Inflammatory macrophage treated with lipopolysaccharide for 1 hour (primary cell): ENCODE results near the gene SCLT1.

ENCODE experiments used
- DNase-seq, 2 donors: peaks; one replicate each; pipeline ENCODE4 v3.0.0-alpha.2; 2020 to 2022

SCLT1 gene

DNA sequence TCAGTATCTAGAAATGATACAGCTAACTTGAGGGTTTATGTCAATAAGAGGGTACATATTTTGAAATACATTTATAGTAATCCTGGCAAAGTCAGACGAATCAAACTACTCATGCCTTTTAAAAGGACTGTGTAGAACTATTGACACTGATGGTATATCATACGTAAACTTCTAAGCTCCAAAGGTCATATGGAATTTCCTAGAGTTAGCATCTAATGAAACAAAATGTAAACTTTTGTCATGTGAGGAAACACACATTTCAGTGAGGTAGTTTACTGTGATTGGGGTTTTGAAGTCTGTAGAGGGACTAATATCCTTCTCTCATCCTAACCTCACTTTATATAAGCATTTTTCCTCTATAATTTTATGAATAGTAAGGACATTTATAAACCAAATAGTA is 138.4 kb downstream of the SCLT1 start:
- DNase-seq = no peak

DNA sequence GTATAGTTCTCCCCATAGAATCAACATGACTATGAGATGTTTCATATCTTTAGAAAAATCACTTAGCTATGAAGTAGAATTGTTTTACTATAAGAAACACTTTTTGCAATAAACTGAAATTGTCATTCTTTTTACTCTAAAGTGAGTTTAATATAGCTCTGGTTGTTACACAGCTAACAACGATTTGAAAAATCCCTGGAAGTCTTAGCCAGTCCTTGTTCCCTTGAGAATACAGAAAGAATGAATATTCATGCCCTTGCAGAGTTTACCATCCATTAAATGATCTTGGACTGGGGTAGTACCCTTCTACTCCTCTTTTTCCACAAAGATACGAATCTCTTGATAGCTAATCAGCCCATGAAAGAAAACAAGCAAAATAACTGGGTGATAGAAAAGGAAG is 142.0 kb downstream of the SCLT1 start:
- no peak for DNase-seq

DNA sequence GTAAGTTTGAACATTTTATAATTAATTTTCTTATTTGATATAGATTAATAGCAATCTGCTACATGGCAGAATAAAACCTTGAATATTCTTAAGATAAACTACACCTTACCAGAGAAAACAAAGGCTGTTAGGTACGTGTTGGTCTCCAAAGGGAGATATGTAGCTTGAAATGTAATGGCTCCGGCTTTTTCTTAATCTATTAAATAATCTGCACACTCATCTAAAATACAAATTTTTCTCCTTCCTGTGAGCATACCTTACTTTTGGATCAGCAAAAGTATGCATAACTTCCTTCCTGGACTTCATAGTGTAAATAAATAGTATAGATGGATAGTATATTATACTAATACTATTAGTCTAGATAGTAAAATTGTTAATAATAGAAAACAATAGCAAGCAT is 142.5 kb downstream of the SCLT1 start:
- no peak for DNase-seq

DNA sequence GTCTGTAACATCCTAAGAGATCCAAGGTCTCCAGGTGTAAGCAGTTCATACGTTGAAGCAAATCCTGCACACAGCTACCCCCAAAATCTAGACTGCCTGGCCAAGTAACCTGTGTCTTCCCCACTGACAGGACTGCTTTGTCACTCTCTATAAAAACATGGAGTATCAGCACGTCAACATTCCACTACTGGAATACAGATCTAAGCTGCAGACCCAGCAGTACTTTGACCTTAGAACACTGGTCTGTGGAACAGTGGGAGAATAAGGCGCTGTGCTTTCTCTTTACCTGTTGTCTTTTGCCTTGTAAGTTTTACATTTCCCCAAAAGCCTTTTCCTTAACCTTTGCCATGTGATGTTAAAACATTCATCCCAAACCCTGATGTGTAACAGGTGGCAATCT is 146.4 kb downstream of the SCLT1 start:
- DNase-seq = no peak

DNA sequence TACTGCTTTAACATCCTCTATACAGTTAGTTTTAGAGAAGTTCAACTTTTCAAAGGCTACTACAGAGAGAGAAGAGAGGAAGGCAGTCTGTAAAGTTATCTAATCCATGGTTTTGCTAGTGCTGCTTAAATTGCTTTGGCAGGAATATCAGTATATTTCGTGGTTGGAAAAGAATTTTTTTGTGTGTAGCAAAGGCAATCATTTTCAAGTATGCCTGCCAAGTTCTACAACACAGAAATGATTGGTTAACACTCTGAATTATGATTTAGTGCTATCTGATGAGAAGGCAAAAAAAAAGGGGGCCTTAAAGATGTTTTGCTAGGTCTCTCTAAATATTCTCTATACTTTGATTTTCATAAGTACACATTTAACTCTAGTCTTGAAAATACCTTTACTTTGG is 150.7 kb downstream of the SCLT1 start:
- DNase-seq = no peak

DNA sequence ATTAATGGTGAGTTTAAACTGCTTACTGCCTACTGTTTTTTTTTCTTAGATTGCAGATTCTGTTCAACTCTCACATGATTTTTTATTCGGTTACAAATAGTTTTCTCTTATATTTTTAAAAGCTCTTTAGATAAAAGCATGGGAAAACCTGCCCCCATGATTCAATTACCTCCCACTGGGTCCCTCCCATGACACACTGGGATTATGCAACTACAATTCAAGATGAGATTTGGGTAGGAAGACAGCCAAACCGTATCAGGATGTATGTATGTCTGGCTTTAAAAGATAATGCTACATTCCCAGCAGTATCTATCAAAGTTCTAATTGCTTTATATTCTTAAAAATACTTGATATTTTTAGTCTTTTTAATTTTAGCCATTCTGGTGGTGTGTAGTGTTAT is 152.4 kb downstream of the SCLT1 start:
- DNase-seq = no peak

DNA sequence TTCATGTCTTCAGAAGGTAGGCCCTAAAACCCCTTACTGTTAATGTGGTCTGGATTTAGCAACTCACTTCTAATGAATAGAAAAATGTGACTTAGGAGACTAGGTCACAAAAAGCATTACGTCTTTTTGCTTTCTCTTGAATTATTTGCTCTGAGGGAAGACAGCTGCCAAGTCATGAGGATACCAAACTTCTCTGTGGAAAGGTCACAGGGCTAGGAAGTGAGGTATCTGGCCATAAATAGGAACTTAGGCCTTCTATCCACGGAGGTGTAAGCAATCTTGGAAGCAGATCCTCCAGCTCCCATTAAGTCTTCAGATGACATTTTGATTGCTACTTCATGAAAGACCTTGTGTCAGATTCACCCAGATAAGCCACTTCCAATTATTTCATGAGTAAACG is 163.3 kb downstream of the SCLT1 start:
- no peak for DNase-seq

DNA sequence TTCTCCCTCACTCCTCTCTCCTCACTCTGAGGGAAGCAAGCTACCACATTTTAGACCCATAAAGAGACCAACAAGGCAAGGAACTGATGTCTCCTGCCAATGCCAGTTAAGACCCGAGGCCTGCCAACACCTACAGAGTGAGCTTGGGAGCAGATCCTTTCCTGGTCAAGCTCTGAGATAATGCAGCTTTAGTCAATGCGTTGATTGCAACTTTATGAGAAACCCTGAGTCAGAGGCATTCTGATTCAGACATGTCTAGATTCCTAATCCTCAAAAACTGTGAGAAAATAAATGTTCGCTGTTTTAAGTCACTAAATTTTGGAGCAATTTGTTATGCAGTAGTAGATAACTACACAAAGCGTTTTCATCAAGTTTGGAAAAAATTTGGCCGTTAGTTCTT is 168.4 kb downstream of the SCLT1 start:
- DNase-seq = no peak

DNA sequence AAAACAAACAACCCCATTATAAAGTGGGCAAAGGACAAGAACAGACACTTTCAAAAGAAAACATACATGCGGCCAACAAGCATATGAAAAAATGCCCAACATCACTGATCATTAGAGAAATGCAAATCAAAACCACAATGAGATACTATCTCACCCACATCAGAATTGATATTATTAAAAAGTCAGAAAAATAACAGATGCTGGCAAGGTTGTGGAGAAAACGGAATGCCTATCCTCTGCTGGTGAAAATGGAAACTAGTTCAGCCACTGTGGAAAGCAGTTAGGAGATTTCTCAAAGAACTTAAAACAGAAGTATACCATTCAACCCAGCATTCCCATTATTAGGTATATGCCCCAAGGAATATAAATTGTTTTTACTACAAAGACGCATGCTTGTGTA is 171.4 kb downstream of the SCLT1 start:
- no peak for DNase-seq

DNA sequence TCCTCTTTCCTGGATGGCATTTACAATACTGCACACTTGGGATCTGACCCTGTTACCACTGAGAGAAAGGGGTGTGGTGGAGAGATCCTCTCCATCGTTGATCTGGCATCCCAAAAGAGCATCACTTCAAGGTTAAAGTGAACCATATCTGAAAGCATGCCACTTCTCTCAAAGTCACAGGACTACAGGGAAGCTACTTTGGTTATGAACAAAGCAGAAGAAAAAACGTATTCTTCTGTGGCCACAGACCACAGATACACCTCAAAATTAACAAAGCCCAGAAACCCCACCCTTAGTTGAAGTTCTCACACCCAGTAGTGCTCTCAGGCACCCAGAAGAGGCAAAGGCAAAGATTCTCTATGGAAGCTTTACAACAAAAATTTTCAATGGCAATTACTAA is 175.6 kb downstream of the SCLT1 start:
- DNase-seq = no peak

DNA sequence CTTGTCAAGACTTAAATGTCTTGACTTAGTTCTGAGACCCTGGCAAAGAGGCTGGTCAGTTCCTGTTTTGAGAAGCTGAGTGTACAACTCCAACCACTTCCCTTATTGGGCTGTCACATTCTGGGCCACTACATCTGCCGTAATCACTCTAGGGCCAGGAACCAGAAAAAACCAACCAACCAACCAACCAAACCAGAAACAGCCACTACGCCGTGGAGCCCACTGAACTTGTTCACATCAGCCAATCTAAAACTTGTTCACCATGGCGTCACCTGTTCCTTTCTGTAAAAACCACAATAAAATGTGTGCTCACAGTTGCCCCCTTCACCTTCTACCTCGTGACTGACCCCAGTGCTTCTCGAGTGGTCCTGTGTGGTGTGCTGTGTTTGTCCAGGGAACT is 176.5 kb downstream of the SCLT1 start:
- DNase-seq = peak; percentile 69 to 75

DNA sequence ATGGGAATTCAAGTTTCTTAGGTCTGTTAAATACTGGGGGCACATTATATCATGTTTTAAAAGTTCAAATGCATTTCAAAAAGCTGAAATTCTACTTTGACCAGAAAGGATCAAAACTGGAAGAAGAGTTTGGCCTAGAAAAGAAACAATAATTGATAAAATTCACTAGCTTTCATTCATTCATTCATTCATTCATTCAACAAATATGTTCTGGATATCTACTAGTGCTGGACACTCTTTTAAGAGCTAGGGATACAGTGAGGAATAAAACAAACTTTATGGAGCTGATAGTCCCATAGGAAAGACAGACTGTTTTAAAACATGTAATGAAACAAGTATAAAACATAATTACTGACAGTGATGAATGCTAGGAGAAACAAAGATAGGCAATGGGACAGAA is 177.8 kb downstream of the SCLT1 start:
- no peak for DNase-seq

DNA sequence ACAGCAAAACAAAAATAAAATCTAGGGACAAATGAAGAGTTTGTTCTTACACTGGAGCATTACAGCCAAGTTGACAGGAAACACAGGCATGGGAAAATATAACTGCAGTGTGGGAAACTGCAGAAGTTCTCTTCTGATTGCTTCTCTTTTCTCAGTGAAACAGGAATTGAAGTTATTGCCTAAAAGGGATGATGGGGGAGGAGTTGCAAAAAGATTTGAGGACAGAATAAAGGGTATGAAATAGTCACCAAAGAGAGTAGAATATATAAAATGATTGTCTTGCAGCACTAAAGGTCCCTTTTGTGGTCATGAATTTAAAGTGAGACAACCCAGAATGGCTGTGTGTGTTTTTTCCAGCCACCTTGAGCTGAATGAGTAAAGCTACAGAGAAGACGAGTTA is 180.1 kb downstream of the SCLT1 start:
- peak; percentile 62 to 65 for DNase-seq

DNA sequence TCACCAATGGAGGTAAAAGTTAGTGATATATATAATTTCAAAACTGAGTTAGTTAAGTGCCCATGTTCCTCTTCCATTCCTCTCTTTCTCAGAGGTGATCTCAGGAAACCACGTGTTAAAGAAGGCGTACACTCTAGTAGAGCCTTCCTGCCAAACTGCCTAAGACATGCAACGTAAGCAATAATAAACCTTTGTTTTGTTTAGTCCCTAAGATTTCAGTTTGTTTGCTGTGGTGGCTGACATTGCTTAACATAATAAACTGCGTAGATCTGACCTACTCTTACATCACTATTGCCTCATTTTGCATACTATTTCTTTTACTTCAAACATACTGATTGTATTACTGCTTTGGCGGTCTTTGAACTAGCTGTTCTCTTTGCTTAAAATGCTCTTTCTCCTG is 184.6 kb downstream of the SCLT1 start:
- DNase-seq = no peak

DNA sequence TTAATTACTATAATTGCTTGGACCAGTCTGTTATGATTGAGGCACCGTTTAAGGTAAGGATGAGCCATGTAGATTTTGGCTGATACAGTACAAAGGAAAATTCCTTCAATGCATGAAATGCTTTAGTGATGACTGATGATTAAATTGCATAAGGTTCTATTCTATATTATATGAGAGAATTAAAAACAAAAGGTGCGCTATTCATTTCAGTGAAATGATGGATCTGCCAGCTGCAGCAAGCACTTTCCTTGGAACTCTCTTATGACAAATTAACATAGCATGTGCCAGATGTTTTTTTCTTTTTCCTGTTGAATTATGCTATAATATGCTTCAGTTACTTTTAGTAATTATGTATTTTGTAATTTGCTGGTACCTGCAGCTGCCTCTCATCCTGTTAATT is 185.4 kb downstream of the SCLT1 start:
- no peak for DNase-seq

DNA sequence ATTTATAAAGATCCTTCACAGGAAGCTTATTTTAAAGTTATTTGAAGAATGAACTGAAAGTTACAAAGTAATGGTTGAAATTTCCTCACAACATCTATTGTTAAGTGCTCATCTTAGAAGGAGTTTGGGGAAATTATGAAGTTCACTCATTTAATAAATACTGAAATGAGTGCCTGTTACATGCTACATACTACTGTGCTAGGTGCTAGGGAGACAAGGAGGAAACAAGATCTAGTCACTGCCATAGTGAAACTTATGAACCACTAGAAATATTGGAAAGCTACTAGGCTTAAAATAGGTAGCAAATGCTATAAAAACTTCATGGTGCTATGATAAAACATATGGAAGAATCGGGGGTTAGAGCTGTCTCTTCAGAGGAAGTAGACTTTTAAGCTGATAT is 186.8 kb downstream of the SCLT1 start:
- DNase-seq = no peak

DNA sequence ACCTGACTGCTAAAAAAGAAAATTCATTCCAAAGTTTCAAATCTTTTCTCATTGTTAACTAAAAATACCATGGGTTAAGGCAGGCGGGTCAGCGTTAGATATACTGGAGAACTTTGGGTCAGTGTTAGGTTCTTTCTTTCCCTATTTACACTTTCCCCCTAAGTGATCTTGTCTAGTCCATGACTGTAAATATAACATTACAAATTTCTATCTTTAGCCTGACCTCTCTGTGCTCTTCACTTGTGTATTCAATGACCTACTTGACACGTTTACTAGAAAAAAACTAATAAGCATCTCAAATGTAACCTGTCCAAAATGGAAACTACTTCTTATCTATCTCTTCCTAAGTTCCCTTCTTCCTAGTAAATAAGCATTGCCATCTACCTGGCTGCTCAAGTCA is 188.5 kb downstream of the SCLT1 start:
- DNase-seq = no peak

DNA sequence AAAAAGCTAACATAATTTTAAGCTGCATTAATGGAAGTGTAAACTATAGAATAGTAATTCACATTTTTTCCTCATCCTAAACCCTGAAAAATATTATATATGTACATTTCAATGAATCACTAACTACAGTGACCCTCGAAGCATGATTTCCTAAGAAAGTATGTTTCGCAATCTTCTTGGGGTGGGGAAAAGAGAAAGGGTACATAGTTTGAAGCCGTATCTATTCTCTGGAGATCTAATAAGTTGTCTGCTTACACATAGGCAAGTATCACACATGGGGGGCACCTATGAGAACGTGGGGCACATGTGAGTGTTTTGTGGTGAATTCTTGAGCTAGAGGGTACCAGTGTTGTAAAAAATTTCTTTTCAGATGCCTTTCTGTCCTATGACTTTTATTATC is 212.7 kb downstream of the SCLT1 start:
- no peak for DNase-seq

DNA sequence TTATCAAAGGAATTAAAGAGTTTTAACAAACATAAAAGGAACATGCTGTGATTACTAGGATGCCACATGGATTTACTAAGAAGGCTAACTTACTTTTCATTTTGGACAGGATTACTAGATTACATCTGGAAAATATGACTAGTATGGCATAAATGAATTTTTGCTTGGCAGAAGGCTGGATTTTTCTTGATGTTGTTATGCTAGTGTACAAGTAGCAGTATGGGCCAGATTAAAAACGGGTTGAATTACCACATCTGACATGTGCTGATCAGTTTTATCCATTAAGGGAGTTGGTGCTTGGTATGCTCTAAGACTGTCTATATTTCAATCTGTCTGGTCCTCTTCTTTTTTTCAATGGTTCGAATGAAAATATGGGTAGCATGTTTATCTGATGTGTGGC is 213.4 kb downstream of the SCLT1 start:
- DNase-seq = no peak

DNA sequence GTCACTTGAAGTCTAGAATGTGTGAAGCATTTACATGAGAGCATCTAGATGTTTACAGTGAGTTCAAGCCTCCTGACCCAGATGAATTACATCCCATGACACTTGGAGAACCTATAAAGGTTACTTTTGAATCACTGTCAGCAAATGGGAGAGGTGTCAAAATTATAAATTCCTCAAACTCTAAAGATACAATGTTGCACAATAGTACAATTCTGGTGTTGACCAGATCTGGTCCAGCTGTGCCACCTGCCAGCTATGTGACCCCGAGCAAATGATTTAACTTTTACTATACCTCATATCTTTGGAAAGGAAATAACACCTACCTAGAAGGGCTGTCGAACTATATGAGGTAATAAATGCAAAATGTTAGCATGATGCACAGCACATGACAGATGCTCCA is 214.1 kb downstream of the SCLT1 start:
- no peak for DNase-seq

DNA sequence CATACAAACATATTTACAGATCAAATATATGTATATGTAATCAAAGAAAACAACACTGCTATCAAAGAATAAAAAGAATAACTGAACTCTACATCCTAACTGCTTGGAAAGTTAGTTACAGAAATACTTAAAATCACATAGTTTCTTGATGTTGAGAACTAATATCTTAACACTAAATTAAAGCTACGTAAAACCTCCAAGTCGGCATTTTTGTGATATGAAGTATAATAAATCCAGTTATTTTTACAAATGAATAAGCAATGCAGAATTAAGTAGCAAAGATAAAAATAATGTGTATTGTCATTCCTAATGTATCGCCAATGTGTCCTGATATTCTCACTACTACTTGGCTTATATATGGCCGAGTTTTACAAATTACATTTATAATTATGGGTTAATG is 215.4 kb downstream of the SCLT1 start:
- no peak for DNase-seq

DNA sequence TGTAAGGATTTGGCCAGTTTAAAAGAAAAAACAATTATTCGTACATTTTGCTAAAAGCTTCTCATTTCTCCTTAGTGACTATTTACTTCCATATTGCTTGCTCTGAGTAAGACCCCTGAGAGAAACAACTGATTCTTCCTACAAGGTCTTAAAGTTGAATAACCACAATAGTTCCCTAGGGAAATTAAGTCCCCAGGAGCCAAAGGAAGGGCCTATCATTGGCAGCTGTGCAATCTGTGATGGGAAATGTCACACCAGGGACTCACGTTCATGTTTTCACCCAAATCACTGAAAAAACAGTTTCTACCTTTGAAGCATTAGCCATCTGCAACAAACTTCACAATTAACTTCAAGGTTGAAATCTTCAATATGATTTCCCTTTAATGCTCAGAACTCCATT is 217.1 kb downstream of the SCLT1 start:
- no peak for DNase-seq

DNA sequence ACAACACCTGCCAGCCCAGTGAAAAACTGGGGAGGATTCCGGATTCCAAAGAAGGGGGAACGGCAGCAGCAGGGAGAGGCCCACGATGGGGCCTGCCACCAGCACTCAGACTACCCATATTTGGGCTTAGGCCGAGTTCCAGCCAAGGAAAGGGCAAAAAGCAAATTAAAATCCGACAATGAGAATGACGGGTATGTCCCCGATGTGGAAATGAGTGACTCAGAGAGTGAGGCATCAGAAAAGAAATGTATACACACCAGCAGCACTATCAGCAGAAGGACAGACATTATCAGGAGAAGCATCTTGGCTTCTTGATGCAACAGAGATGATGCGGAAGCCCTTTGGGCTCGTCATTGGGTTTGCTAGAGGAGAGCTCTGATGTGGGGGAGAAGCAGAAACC is 221.4 kb downstream of the SCLT1 start:
- DNase-seq = no peak

DNA sequence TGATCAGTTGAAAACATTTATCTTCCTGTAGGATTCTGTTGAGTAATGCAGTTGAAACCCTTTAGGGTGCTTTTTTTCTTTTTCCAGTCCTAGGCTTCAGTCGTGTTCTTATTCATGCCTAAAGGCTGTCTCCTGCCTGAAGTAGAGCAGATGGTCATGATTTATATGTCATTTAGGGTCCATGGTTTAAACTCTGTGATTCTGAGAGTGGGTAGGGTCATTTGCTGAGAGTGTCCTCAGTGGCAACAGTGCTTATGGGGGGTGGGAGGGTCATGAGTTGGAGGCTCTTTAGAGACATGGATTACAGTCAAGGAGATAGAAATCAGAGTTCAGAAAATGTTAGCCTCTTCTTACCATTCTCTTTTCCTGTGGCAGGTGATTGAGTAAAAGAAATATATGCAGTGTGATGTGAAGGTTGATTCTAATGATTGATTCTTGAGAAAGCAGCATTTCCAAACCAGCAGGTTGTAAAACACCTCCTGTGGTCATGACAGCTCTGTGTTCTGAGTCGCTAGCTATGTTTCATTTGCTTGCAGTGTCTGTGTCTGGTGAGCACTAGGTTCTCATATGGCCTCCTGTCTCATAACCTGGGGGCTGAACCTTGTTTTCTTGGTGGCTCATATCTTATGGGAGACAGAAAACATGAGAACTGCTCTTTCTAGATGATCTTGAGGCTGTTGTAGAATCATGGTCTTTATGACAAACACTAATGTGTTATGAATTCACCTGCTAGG is 223.4 kb downstream of the SCLT1 start:
- DNase-seq = no peak

DNA sequence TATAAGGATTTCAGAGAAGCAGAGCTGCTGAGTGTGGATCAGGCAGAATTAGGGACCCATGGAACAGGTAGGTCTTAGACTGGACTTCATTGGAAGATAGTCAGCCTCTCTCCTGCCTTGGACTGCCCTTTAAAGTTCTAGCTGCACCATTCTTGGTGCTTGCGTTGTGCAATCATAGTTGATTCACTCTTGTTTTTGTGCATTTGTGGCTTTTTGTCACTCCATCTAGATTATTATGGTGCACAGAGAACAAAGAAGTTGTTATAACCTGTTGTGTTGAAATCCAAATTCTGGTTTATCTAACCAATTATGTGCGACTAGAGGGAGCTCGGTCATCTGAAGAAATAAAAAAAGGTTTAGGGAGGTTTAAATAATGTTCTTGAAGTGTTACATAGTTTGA is 224.6 kb downstream of the SCLT1 start:
- no peak for DNase-seq

DNA sequence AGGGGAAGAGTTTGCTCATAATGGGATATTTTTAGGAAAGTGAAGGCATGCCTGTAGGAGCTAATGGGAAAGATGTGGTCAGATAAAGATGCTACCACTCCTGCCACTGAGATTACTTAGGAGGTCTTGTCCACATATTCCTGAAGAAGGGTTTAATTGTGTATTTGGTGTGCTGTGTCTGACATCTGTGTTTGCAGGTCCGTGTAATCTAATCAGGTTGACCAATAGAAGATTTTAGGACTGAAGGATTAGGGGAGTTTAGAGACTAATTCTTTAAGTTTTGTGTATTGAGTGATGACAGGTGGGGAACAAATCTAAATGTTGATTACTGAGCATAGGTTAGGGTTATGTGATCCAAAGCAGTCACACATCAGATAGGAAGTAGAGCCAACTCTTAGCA is 226.6 kb downstream of the SCLT1 start:
- DNase-seq = no peak
